Measurements from ENCODE around the gene ZNF444. TPM values are rescaled to one million over a fixed set of nuclear protein-coding genes. Genes with fewer than 3 reads are reported as not detected.

The ZNF444 gene
- total and polyA plus RNA-seq, 2 donors (not counting 1 experiment from before 2014, with no cell fraction given): 24.1 to 37.7 TPM

DNA sequence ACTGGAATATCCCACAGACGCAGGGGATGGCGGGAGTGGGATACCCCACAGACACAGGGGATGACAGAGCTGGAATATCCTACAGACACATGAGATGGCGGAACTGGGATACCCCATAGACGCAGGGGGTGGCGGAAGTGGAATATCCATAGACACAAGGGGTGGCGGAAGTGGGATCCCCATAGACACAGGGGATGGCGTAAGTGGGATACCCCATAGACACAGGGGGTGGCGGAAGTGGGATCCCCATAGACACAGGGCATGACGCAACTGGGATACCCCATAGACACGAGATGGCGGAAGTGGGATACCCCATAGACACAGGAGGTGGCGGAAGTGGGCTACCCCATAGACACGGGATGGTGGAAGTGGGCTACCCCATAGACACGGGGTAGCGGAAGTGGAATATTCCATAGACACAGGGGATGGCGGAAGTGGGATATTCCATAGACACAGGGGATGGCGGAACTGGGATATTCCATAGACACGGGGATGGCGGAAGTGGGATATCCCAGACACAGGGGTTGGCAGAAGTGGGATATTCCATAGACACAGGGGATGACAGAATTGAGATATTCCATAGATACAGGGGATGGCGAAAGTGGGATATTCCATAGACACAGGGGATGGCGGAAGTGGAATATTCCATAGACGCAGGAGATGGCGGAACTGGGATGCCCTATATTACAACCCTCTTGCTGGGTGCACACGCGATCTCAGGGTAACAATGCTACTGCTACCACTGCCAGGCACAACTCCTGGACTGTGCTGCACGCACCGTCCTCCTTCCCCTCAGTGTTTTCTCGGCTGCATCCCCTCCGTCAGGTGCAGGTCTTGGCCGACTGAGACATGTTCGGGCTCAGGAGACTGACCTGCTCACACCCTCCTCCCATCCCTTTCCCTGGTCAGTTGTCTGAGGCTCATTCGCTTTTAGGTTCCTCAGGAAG lies 48.1 kb upstream of the ZNF444 start:
- ATAC-seq (ENCODE audit: low read depth) (no peak), DNase-seq (no peak)
- Mint-ChIP-seq H3K27ac (no peak overlapping the region), H3K27me3 (no peaks in the 10 kb centered on the region), H3K9me3 (ENCODE audit: insufficient read depth) (no peaks in the 10 kb centered on the region), H3K4me3 (no peak overlapping the region), H3K4me1 (peaks cover 7% of the 10 kb centered on the region)
- ChIA-PET CTCF (interaction anchor here (1.4 kb wide), 1 partner anchor 27 kb away, joined by 3 read pairs; no protein-coding TSS in a partner anchor), POLR2A (no interaction called here)
- H3K79me2 ChIP-seq (ENCODE audit: control insufficient read depth, insufficient read depth, low read length): peaks cover 57% of the 10 kb centered on the region
- no peaks in the 10 kb centered on the region for H3K4me1 ChIP-seq (ENCODE audit: control insufficient read depth in 2 of 2, insufficient read depth in 2 of 2, low read length in 2 of 2)
- H3K27ac ChIP-seq (ENCODE audit: low read length in 2 of 2): no peak overlapping the region
- no peak overlapping the region for H3K4me3 ChIP-seq (ENCODE audit: control extremely low read depth in 1 of 5, extremely low read depth in 1 of 5, insufficient read depth in 1 of 5, low read depth in 2 of 5, low read length in 4 of 5)
- H2AFZ ChIP-seq (ENCODE audit: insufficient read depth, low read depth, low read length, poor library complexity, severe bottlenecking): no peak overlapping the region
- H3K27me3 ChIP-seq (replicated peaks in 1 of 4; ENCODE audit: control extremely low read depth in 1 of 4, control insufficient read depth in 3 of 4, insufficient read depth in 4 of 4, low read length in 3 of 4): no peaks in the 10 kb centered on the region
- H4K20me1 ChIP-seq (ENCODE audit: control insufficient read depth, insufficient read depth, low read length, poor library complexity, severe bottlenecking): peaks cover 81% of the 10 kb centered on the region
- H3K36me3 ChIP-seq (replicated peaks in 1 of 2; ENCODE audit: control extremely low read depth in 1 of 2, control insufficient read depth in 1 of 2, extremely low read depth in 1 of 2, insufficient read depth in 2 of 2, low read length in 1 of 2): peaks cover 0 to 30% of the 10 kb centered on the region in 2 experiments
- H3K9ac ChIP-seq (ENCODE audit: low read length): no peak overlapping the region
- intact Hi-C loops (cut with micrococcal nuclease): no loop called here
- WGBS (ENCODE audit: insufficient coverage): 97% methylated on average over 29 of the region's 32 CpGs
- H3K4me2 ChIP-seq (replicated peaks; ENCODE audit: low read depth, low read length, poor library complexity, severe bottlenecking): no peak overlapping the region
- TF ChIP-seq EZH2 (IDR thresholded peaks at IDR 0.05; ENCODE audit: borderline replicate concordance, insufficient read depth, low read depth, low read length, poor library complexity, severe bottlenecking): no peak
- TF ChIP-seq CTCF (IDR thresholded peaks at IDR 0.05): no peak
- peaks cover 0 to 6% (median 0%) of the 10 kb centered on the region in 3 donors for H3K9me3 ChIP-seq (ENCODE audit: control extremely low read depth in 1 of 3, control insufficient read depth in 2 of 3, insufficient read depth in 1 of 3, low read length in 2 of 3)

- Histone ChIP-seq H3K4me2 (replicated peaks; ENCODE audit: low read depth, low read length, poor library complexity, severe bottlenecking) (no peak overlapping the region), H3K36me3 (replicated peaks in 1 of 2; ENCODE audit: control extremely low read depth in 1 of 2, control insufficient read depth in 1 of 2, extremely low read depth in 1 of 2, insufficient read depth in 2 of 2, low read length in 1 of 2) (peaks cover 0 to 32% of the 10 kb centered on the region in 2 experiments), H4K20me1 (ENCODE audit: control insufficient read depth, insufficient read depth, low read length, poor library complexity, severe bottlenecking) (peaks cover 84% of the 10 kb centered on the region), H3K27me3 (replicated peaks in 1 of 4; ENCODE audit: control extremely low read depth in 1 of 4, control insufficient read depth in 3 of 4, insufficient read depth in 4 of 4, low read length in 3 of 4) (no peaks in the 10 kb centered on the region), H2AFZ (ENCODE audit: insufficient read depth, low read depth, low read length, poor library complexity, severe bottlenecking) (no peak overlapping the region), H3K27ac (ENCODE audit: low read length in 2 of 2) (no peak overlapping the region), H3K79me2 (ENCODE audit: control insufficient read depth, insufficient read depth, low read length) (peaks cover 64% of the 10 kb centered on the region), H3K9me3 (ENCODE audit: control extremely low read depth in 1 of 3, control insufficient read depth in 2 of 3, insufficient read depth in 1 of 3, low read length in 2 of 3) (peaks cover 0 to 6% (median 0%) of the 10 kb centered on the region in 3 donors), H3K9ac (ENCODE audit: low read length) (no peak overlapping the region), H3K4me1 (ENCODE audit: control insufficient read depth in 2 of 2, insufficient read depth in 2 of 2, low read length in 2 of 2) (no peaks in the 10 kb centered on the region), H3K4me3 (ENCODE audit: control extremely low read depth in 1 of 5, extremely low read depth in 1 of 5, insufficient read depth in 1 of 5, low read depth in 2 of 5, low read length in 4 of 5) (no peak overlapping the region)
- Mint-ChIP-seq H3K27me3 (no peaks in the 10 kb centered on the region), H3K9me3 (ENCODE audit: insufficient read depth) (no peaks in the 10 kb centered on the region), H3K4me1 (peaks cover 7% of the 10 kb centered on the region), H3K27ac (no peak overlapping the region), H3K4me3 (no peak overlapping the region)
- no peak for DNase-seq
- intact Hi-C loops (cut with micrococcal nuclease): no loop called here
- 100% methylated on average over 2 of the region's 9 CpGs for WGBS (ENCODE audit: insufficient coverage)
- no peak for ATAC-seq (ENCODE audit: low read depth)
- TF ChIP-seq CTCF (IDR thresholded peaks at IDR 0.05): no peak
- no peak for TF ChIP-seq EZH2 (IDR thresholded peaks at IDR 0.05; ENCODE audit: borderline replicate concordance, insufficient read depth, low read depth, low read length, poor library complexity, severe bottlenecking)
- ChIA-PET CTCF (no interaction called here), POLR2A (no interaction called here)
Observed at GRCh38 chr19:56094449-56094848, 46.6 kb upstream of the ZNF444 start.
